ENCODE measurements around the gene ABCC3.
"Not testable (repeated sequence)": the region's sequence is repeated elsewhere in the genome, so short reads cannot be mapped to it uniquely, and the experiment has no call there.

The ABCC3 gene

DNA sequence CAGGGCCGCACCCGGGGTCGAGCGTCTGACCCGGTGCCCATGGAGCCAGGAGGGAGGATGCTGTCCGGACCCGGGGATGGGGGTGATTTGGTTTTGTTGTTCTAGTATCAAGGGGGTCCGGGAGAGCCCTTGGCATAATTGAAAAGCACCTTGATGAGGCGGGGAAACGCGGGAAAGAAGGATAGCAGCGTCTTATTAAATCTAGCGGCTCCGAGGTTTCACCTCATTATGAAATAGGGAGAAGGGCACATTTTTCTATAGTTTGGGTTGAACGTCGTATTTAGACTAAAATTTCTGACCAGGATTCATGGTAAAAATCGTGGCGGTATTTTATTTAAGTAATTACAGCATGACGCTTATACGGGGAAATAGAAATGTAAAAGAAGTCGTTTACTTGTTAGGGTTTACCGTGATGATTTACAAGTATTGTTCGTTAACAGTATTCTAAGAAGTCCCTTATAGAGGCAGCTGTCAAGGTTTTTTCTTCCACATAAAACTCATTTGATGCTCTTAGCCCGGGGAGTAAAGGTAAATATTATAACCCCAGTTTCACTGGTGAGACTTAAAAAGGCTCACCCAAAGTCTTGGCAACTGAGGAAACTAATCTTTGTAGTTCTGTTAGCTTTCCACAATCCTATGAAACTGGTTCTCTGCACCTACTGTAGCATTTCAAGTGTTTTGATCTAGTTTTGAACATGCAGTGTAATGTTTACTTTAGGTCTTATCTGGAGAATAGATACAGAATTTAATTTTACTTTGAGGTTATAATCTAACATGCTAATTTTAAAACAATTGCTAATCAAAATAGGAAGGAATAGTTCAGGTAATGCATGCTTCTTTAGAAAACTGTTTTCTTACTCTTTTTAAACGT, 85.5 kb downstream of the ABCC3 start:
- H3K4me3 ChIP-seq (ENCODE audit: low read length), result peak overlapping the region; percentile 82
- peaks cover 64% of the 10 kb centered on the region for H3K79me2 ChIP-seq (ENCODE audit: control insufficient read depth, low read length)
- peak overlapping the region; percentile 64 for H3K27ac ChIP-seq (ENCODE audit: low read depth, low read length)
- H3F3A ChIP-seq (ENCODE audit: control insufficient read depth, insufficient read depth), result no peaks in the 10 kb centered on the region
- no peaks in the 10 kb centered on the region for H3K9me2 ChIP-seq (replicated peaks; ENCODE audit: control insufficient read depth, low read length)
- H3K27me3 ChIP-seq (ENCODE audit: control insufficient read depth, low read length), result no peaks in the 10 kb centered on the region
- H3K4me2 ChIP-seq (ENCODE audit: low read length), result peak overlapping the region; percentile 86
- peaks cover 33% of the 10 kb centered on the region for H3K4me1 ChIP-seq (ENCODE audit: control insufficient read depth, low read length)
- no peak for TF ChIP-seq CTCF (IDR thresholded peaks at IDR 0.05; ENCODE audit: low read depth, low read length, poor library complexity, severe bottlenecking)
- TF ChIP-seq EZH2phosphoT487 (IDR thresholded peaks at IDR 0.05; ENCODE audit: borderline replicate concordance, low read length), result no peak
- H4K20me1 ChIP-seq (ENCODE audit: control insufficient read depth, insufficient read depth, low read depth, low read length), result peaks cover 40% of the 10 kb centered on the region
- H3K9me3 ChIP-seq (ENCODE audit: control insufficient read depth, insufficient read depth, low read length), result no peaks in the 10 kb centered on the region
- H3K36me3 ChIP-seq (ENCODE audit: control insufficient read depth, low read length), result peaks cover 50% of the 10 kb centered on the region

DNA sequence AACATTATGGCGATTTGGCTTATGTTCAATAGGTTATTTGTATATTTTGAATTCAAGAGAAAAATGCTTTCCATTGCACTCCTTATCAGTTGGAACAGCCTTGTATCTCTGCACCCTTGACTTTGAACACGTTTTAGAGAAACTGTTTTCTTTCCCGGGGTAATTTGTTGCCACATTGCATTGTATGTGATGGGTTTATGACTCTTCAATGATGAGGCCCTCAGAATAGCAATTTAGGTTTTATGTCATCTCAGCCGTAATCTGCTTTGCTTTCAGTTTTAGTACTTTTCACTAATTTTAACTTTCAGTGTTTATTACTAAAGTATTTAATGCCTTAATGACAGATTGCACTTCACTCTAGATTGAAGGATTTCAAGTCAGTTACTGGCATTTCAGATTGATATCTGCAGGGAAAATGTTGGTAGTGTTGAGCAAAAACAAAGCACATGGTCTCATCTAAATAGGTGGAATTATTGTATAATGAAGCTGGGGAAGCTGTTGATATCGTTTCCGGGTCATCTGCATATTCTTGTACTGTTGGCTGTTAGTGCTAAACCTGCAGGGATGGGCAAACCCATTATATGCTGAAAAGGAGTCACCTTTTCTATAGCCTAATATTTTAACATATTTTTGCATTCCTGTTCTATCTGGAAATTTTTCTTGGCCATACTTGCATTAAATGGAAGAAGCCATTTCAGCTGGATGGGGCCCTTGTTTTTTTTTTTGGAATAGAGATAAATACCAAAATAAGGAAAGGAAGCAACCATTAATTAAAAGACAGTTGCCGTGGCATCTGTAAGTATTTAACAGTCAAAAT, 86.7 kb downstream of the ABCC3 start:
- Histone ChIP-seq H3K36me3 (ENCODE audit: control insufficient read depth, low read length) (peaks cover 62% of the 10 kb centered on the region), H3K4me1 (ENCODE audit: control insufficient read depth, low read length) (peaks cover 39% of the 10 kb centered on the region), H3K27ac (ENCODE audit: low read depth, low read length) (0 out of 2 replicates have a peak overlapping the region, but pooled peaks have one; percentile 9), H3K4me3 (ENCODE audit: low read length) (peak overlapping the region; percentile 82), H4K20me1 (ENCODE audit: control insufficient read depth, insufficient read depth, low read depth, low read length) (peaks cover 48% of the 10 kb centered on the region), H3K27me3 (ENCODE audit: control insufficient read depth, low read length) (no peaks in the 10 kb centered on the region), H3K79me2 (ENCODE audit: control insufficient read depth, low read length) (peaks cover 77% of the 10 kb centered on the region), H3K4me2 (ENCODE audit: low read length) (peak overlapping the region; percentile 86), H3K9me2 (replicated peaks; ENCODE audit: control insufficient read depth, low read length) (no peaks in the 10 kb centered on the region), H3K9me3 (ENCODE audit: control insufficient read depth, insufficient read depth, low read length) (no peaks in the 10 kb centered on the region), H3F3A (ENCODE audit: control insufficient read depth, insufficient read depth) (no peaks in the 10 kb centered on the region)
- TF ChIP-seq CTCF (IDR thresholded peaks at IDR 0.05; ENCODE audit: low read depth, low read length, poor library complexity, severe bottlenecking) (no peak), EZH2phosphoT487 (IDR thresholded peaks at IDR 0.05; ENCODE audit: borderline replicate concordance, low read length) (no peak)

GRCh38 chr17:50722746-50723145, 88.1 kb downstream of the ABCC3 start:
- Histone ChIP-seq H3F3A (ENCODE audit: control insufficient read depth, insufficient read depth) (0 out of 2 replicates have a peak, but pooled peaks cover 2% of the 10 kb centered on the region), H3K4me1 (ENCODE audit: control insufficient read depth, low read length) (peaks cover 39% of the 10 kb centered on the region), H3K9me3 (ENCODE audit: control insufficient read depth, insufficient read depth, low read length) (no peaks in the 10 kb centered on the region), H3K27ac (ENCODE audit: low read depth, low read length) (no peak overlapping the region), H4K20me1 (ENCODE audit: control insufficient read depth, insufficient read depth, low read depth, low read length) (peaks cover 53% of the 10 kb centered on the region), H3K4me2 (ENCODE audit: low read length) (peak overlapping the region; percentile 55), H3K79me2 (ENCODE audit: control insufficient read depth, low read length) (peaks cover 90% of the 10 kb centered on the region), H3K9me2 (replicated peaks; ENCODE audit: control insufficient read depth, low read length) (no peaks in the 10 kb centered on the region), H3K36me3 (ENCODE audit: control insufficient read depth, low read length) (peaks cover 69% of the 10 kb centered on the region), H3K27me3 (ENCODE audit: control insufficient read depth, low read length) (no peaks in the 10 kb centered on the region), H3K4me3 (ENCODE audit: low read length) (peak overlapping the region; percentile 48)
- TF ChIP-seq EZH2phosphoT487 (IDR thresholded peaks at IDR 0.05; ENCODE audit: borderline replicate concordance, low read length) (no peak), CTCF (IDR thresholded peaks at IDR 0.05; ENCODE audit: low read depth, low read length, poor library complexity, severe bottlenecking) (no peak)

DNA sequence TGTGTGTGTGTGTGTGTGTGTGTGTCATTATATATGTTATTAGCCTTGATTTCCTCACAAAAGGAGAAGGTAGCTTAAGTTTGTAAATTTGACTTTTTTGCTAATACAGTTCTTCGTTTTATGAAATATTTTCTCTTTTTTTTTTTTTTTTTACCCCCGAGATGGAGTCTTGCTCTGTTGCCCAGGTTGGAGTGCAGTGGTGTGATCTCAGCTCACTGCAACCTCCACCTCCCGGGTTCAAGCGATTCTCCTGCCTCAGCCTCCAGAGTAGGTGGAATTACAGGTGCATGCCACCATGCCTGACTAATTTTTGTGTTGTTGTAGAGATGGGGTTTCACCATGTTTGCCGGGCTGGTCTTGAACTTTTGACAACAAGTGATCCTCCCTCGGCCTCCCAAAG, 89.9 kb downstream of the ABCC3 start:
- H3K27me3 ChIP-seq (ENCODE audit: control insufficient read depth, low read length); H3F3A ChIP-seq (ENCODE audit: control insufficient read depth, insufficient read depth); H3K4me2 ChIP-seq (ENCODE audit: low read length); H3K9me3 ChIP-seq (ENCODE audit: control insufficient read depth, insufficient read depth, low read length); H3K27ac ChIP-seq (ENCODE audit: low read depth, low read length); H3K9me2 ChIP-seq (replicated peaks; ENCODE audit: control insufficient read depth, low read length); H3K4me3 ChIP-seq (ENCODE audit: low read length): not testable (repeated sequence)
- Histone ChIP-seq H4K20me1 (ENCODE audit: control insufficient read depth, insufficient read depth, low read depth, low read length) (peaks cover 60% of the 10 kb centered on the region), H3K79me2 (ENCODE audit: control insufficient read depth, low read length) (peaks cover 100% of the 10 kb centered on the region), H3K4me1 (ENCODE audit: control insufficient read depth, low read length) (peaks cover 32% of the 10 kb centered on the region), H3K36me3 (ENCODE audit: control insufficient read depth, low read length) (peaks cover 77% of the 10 kb centered on the region)

Measured in DOHH2 (cell line).